A172 (cell line): ENCODE data around the gene CEMIP. TPM values are rescaled to one million over a fixed set of nuclear protein-coding genes. Genes with fewer than 3 reads are reported as not detected.
"Not testable (repeated sequence)": the region's sequence is repeated elsewhere in the genome, so short reads cannot be mapped to it uniquely, and the experiment has no call there.

ENCODE experiments used
- DNase-seq: peaks from one replicate; pipeline ENCODE4 v3.0.0-alpha.2; 2015; ENCODE audit warnings: low spot score
- total RNA-seq: library from RNA; depleted of rRNA; stranded (reverse); fragments of >200 nt; shearing (Covaris generic); gene quantifications from 2 replicates; pipeline ENCODE4 v1.2.3, GENCODE V29; 2014

The CEMIP gene
- total RNA-seq, 1 experiment from 2014 or later, result 7.3 TPM

DNA sequence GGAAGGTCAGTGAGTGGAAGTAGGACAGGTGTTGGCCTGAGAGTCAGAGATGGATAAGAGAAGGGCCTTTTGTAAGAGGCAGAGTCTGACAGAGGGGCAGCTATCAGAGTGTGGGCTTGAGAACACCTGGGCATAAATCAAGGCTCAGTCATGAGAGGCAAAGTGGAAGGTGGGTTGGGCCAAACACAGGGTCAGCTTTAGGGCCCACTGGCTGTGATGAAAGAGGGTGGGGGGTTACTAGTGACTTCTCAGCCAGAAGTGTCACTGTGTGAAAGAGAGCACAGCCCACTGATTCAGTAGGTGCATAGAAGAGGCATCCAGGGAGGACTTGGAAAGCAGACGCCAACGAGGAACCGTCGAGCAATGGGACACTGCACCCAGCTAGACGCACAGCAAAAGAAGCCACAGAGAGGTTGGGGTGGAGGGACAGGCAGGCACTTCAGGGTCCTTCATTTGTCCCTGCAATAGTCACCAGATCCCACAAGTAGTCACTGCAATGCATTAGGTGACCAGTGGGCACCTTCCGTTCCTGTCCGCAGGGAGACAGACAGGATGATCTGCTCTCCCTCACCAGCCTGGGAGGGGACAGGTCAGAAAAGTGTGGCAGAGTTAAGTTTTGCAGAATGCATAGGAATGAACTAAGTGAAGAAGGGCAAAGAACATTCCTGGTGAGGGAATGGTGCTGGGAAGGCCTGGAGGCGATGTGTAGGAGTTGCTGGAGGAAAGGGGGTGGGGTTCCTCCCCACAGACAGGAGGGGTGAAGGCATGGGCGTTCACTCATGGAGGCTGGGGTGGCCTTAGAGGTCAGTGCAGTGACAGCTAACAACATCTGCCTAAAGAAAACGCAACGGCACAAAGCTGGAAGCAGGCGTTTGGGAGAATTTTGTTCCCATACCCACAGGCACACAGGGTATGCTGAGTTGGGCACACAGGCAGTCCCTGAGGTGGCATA, 174.1 kb downstream of the CEMIP start:
- no peak for DNase-seq

DNA sequence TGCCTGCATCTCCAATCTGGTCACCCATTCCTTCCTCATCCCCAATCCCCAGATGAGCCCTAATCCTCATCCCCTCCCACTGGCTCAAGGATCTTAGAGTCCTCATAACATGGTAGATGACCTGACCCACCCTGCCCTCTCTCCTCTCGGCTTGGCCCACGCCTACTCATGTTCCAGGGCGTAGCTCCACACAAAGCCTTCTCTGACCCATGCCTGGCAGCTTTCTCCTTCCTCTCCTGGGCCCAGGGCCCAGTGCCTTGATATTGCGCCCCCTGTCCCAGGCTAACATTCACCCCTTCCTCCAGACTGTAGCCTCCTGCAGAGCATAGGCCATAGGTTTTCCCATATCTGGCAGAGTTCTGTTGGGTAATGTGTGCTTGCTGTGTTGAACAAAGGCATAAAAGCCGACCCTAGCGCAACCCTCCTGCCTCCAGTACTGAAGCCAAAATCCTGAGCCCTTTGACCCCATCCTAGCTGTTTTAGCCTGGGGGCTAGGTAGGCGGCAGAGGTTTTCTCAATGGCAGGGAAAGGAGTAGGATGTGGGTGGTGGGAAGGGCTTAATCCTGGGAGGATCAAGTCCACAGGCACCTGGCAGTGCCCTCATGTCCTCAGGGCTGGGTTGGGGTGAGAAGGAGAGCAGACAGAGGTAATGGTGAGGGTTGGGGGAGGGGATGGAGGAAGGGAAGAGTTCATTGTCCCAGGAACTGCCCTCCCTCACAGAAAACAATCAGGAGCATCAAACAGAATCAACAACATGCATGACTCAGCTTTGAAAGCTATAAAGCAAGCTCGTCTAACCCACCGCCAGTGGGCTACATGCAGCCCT, 175.0 kb downstream of the CEMIP start:
- DNase-seq, result no peak

- peak; percentile 95 for DNase-seq
These were observed 176.6 kb downstream of the CEMIP start for GRCh38 chr15:80955571-80956452.

GRCh38 chr15:80957556-80957955, 178.4 kb downstream of the CEMIP start:
- DNase-seq, result no peak

- DNase-seq, result no peak
These were observed 178.8 kb downstream of the CEMIP start for GRCh38 chr15:80957976-80958375.

DNA sequence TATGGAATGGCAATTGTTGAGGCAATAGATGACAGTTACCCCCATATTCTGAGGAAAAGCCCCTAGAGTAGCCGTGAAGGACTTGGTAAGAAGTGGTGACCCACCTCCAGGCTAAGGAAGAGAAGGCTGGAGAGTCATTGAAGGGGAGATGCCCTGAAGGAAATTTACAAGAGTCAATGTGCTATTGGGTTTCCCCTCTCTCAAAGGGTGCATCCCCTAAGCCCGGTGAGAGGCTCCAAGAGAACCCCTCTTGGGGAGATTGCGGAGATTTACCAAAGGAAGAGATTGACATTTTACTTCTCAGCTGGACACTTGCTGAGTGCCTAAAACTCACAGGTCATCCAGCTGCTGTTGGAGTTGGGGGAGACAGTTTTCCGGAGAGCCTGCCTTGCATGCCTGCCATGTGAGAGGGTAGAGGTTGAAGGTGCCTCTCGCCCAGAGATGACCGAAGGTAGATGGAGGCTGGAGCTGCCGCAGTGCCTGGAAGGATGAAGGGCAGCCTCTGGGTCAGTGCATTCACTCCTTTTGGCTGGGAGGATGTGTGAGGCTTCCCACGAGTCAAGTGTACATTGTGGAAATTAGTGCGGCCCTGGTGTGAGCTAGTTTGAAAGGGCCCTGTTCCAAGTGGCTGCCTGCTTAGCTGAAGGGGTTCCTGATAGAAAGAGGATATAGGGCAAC, 179.8 kb downstream of the CEMIP start:
- DNase-seq, result no peak

DNA sequence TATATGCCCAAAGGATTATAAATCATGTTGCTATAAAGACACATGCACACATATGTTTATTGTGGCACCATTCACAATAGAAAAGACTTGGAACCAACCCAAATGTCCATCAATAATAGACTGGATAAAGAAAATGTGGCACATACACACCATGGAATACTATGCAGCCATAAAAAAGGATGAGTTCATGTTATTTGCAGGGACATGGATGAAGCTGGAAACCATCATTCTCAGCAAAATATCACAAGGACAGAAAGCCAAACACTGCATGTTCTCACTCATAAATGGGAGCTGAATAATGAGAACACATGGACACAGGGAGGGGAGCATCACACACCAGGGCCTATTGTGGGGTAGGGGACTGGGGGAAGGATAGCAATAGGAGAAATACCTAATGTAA, 186.3 kb downstream of the CEMIP start:
- not testable (repeated sequence) for DNase-seq

GRCh38 chr15:80966431-80967197, 187.4 kb downstream of the CEMIP start:
- no peak for DNase-seq

GRCh38 chr15:80967451-80967850, 188.3 kb downstream of the CEMIP start:
- peak; percentile 50 for DNase-seq

DNA sequence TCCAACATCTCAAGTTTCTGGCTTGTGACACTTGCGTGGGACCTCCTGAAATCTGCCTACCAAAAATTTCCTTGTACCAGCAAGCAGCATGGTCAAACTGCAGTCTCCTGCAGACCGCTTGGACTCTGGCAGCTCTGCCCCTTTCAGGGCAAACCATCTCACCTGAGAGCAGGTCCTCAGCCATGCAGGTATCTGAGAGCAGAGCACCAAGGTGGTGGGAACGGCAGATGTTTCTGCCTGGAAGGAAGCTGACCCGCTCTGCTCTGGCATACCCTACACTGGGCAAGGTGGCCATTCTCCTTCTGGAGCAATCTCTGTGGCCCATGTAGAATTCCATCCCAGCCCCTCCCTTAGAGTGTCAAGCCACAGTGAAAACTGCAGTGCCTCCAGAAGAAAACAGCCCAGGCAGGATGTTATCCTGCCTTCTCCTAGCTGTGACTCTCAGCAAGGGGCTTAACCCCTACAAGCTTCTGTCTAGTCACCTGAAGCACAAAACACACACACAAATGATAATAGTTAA, 188.9 kb downstream of the CEMIP start:
- DNase-seq, result no peak

DNA sequence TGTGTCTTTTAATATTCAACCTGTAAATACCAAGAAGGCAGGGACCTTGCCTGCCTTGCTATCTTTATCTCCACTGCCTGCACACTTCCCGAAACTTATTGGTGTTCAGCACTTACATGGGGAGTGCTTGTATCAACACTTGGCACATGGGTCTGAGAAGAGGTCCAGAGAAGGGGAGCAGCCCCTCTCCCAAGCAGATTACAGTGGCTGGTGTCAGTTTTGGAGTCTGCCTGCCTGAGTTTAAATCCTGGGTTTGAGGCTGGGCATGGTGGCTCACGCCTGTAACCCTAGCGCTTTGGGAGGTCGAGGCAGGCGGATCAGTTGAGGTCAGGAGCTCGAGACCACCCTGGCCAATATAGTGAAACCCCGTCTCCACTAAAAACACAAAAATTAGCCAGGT, 190.1 kb downstream of the CEMIP start:
- DNase-seq, result no peak

DNA sequence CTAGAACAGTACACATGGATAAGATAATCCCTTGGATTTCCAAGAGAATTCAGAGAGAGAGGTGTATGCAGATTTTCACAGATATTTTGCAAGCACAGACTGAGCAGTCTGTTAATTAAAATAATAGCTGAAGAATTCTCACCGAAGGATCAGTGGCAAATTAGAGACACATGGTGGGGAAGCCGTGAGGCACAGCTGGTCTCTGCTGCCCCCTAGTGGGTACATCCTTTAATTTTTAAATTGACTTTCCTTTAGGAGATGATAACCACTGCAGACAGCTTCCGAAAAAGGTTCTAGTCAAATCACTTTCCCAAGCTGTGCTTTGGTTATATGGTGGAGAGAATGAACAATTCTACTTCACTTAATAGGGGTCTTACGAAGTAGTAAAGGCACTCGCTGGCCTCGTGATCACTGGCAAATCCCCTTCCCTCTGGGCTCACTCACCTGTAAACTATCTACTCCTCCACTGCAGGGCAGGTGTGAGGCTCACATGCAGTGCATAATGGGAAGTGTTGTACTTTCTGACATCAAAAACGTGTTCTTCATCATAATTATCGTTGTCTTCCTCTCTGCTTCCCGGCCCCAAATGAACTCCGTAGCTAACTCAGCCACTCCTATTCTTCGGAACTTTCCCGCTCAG, 191.0 kb downstream of the CEMIP start:
- peak; percentile 62 for DNase-seq

DNA sequence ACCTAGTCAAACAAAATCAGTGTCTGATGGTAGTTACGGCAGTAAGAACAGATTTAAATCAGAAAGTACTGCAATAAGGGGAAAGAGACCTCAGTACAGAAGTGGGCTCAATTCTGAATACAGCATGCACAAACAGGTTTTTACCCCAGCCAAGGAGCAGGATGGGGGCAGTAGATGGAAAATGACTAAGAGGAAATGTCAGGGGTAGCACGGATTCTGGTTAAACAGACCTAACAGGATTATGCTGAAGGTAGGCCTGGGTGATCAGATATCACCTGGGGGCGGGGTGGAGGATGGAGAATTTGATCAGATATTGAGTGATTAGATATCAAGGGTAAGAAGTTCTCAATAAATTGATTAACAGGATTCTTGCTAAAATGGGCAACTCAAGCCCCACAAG, 191.5 kb downstream of the CEMIP start:
- DNase-seq, result no peak

GRCh38 chr15:80971143-80971542, 192.0 kb downstream of the CEMIP start:
- no peak for DNase-seq

DNA sequence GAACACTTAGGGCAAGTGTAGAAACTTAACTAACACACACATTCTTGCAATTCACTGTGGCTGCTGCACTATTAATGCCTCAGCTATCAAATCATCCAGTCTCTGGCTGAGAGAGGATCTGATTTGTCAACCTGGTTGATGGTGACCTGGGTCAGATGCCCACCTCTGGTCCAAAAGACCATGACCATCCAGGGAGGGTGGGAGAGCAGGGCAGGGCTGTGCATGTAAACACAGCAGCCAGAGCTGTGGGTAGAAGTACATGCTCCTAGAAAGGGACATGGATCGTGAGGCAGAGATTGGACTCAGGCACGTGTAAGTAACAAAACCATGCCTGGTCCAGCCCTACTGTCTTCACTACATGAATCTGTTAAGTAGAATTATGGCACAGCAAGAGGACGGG, 193.1 kb downstream of the CEMIP start:
- DNase-seq, result no peak

DNA sequence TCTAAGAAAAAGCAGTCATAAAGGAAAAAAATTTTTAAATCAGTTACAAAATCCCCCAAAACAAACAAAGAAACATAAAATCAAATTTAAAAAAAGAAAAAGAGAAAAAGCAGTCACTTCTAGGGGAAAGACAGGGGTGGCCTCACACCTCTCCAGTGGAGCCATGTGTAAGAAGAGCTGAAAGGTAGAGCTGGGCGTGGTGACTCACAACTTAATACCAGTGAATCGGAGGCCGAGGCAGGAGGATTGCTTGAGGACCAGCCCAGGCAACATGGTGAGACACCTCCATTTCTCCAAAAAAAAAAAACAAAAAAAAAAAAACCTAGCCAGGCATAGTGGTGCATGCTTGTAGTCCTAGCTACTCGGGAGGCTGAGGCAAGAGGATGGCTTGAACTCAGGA, 195.7 kb downstream of the CEMIP start:
- no peak for DNase-seq

GRCh38 chr15:80976851-80977250, 197.7 kb downstream of the CEMIP start:
- DNase-seq, result no peak

DNA sequence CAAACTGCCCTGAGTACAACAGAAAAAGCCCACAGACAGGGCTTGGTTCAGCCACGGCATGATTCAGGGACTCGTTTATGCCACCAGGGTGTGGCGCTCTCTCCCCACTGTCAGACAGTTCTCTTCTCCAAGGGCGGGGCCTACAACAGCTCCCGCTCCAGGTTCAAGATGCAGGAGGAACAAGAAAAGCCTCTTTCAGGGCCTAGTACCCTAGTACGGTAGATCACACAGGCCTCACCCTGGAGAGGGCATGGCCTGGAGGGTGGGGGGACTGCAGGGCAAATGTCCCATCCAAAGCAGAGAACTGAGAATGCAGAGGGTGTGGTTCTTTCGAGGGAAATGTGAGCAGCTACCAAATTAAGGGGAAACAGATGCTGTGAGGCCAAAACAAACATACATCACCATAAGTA, 198.5 kb downstream of the CEMIP start:
- DNase-seq, result no peak

GRCh38 chr15:80978685-80979329, 199.6 kb downstream of the CEMIP start:
- peak; percentile 76 for DNase-seq
